HG03039 (cell line): ENCODE measurements around the gene CHRM3.
"Not testable (repeated sequence)": the region's sequence is repeated elsewhere in the genome, so short reads cannot be mapped to it uniquely, and the experiment has no call there.

ENCODE experiments used
- ATAC-seq: cut with Tn5 transposase; IDR thresholded peaks from one replicate; pipeline ENCODE4 v1.9.1; 2021; ENCODE audit warnings: mild to moderate bottlenecking, moderate library complexity; ENCODE audit not compliant: unreplicated experiment

Gene CHRM3

GRCh38 chr1:239386453-239387303, at the start of gene CHRM3:
TSS of gene CHRM3 (plus strand) at chr1:239386568. CDS start at chr1:239907452, 520,884 bp downstream.
- no peak for ATAC-seq

GRCh38 chr1:239337799-239338430, 48.5 kb upstream of the CHRM3 start:
- ATAC-seq: no peak

- no peak for ATAC-seq
Measured at GRCh38 chr1:239347776-239348175, 38.6 kb upstream of the CHRM3 start.

GRCh38 chr1:239348635-239349353, 37.6 kb upstream of the CHRM3 start:
- no peak for ATAC-seq

GRCh38 chr1:239349699-239350098, 36.7 kb upstream of the CHRM3 start:
- no peak for ATAC-seq

- ATAC-seq: no peak
Measured at GRCh38 chr1:239353536-239353935, 32.8 kb upstream of the CHRM3 start.

GRCh38 chr1:239354231-239354630, 32.1 kb upstream of the CHRM3 start:
- no peak for ATAC-seq

- no peak for ATAC-seq
Measured at GRCh38 chr1:239357867-239358266, 28.5 kb upstream of the CHRM3 start.

- ATAC-seq: no peak
Measured at GRCh38 chr1:239361403-239361802, 25.0 kb upstream of the CHRM3 start.

GRCh38 chr1:239363930-239364329, 22.4 kb upstream of the CHRM3 start:
- no peak for ATAC-seq

GRCh38 chr1:239367196-239367810, 19.1 kb upstream of the CHRM3 start:
- ATAC-seq: no peak

GRCh38 chr1:239368436-239369109, 17.8 kb upstream of the CHRM3 start:
- ATAC-seq: no peak

GRCh38 chr1:239370869-239371268, 15.5 kb upstream of the CHRM3 start:
- ATAC-seq: not testable (repeated sequence)

GRCh38 chr1:239382666-239383065, 3.7 kb upstream of the CHRM3 start:
- no peak for ATAC-seq

- no peak for ATAC-seq
Measured at GRCh38 chr1:239383714-239384113, 2.7 kb upstream of the CHRM3 start.

GRCh38 chr1:239387304-239388158, 1.2 kb downstream of the CHRM3 start:
- ATAC-seq: no peak

GRCh38 chr1:239388159-239388485, 1.8 kb downstream of the CHRM3 start:
- no peak for ATAC-seq

GRCh38 chr1:239388578-239388977, 2.2 kb downstream of the CHRM3 start:
- no peak for ATAC-seq

GRCh38 chr1:239389703-239390102, 3.3 kb downstream of the CHRM3 start:
- ATAC-seq: no peak

- ATAC-seq: no peak
Measured at GRCh38 chr1:239392271-239392670, 5.9 kb downstream of the CHRM3 start.
